GM18909 (cell line): ENCODE measurements around the gene PCSK1N.

Experiments
- ATAC-seq: cut with Tn5 transposase; IDR thresholded peaks from one replicate; pipeline ENCODE4 v1.9.1; 2021; ENCODE audit warnings: mild to moderate bottlenecking; ENCODE audit not compliant: unreplicated experiment, poor library complexity

PCSK1N gene

GRCh38 chrX:48792219-48792618 is 43.2 kb downstream of the PCSK1N start:
- ATAC-seq = no peak

- ATAC-seq = no peak
These were observed 44.2 kb downstream of the PCSK1N start for GRCh38 chrX:48791063-48791820.

GRCh38 chrX:48790477-48790876 is 44.9 kb downstream of the PCSK1N start:
- ATAC-seq = no peak

- no peak for ATAC-seq
These were observed 45.8 kb downstream of the PCSK1N start for GRCh38 chrX:48789366-48790220.

GRCh38 chrX:48787505-48788443 is 47.6 kb downstream of the PCSK1N start:
- ATAC-seq = no peak

DNA sequence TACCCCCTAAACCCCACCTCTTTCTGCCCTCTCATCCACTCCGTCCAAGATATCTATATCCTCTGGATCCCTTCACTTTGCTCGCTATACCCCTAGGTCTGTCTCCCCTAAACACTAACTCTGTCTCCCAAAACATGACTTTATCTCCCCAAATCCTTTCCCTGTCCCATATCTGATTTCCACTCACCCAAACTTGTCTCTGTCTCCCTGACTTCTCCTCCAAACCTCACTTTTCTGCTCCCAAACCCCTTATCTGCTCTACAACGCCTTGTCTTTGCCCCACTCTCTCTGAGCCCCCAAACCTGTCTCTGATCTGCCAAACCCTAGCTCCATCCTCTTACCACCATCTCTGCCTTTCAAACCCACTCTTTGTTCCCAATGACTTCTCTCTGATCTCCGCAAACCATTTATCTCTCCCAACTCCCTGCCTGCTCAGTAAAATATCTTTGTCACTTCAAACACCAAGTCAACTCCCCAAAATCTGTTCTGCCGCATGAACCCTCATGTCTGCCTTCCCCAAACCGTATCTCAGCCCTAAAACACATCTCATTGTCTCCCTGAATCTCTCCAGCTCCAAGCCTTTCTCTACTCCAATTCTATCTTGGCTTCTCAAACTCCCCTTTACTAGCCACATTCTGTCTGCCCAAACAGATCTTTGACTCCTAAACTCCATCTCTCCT is 48.4 kb downstream of the PCSK1N start:
- ATAC-seq = no peak

- ATAC-seq = no peak
These were observed 49.0 kb downstream of the PCSK1N start, which contains the start of gene GATA1 for GRCh38 chrX:48786341-48786800. GATA1 (plus strand) TSS chrX:48786590; CDS start chrX:48791110, 4,520 bp downstream.

DNA sequence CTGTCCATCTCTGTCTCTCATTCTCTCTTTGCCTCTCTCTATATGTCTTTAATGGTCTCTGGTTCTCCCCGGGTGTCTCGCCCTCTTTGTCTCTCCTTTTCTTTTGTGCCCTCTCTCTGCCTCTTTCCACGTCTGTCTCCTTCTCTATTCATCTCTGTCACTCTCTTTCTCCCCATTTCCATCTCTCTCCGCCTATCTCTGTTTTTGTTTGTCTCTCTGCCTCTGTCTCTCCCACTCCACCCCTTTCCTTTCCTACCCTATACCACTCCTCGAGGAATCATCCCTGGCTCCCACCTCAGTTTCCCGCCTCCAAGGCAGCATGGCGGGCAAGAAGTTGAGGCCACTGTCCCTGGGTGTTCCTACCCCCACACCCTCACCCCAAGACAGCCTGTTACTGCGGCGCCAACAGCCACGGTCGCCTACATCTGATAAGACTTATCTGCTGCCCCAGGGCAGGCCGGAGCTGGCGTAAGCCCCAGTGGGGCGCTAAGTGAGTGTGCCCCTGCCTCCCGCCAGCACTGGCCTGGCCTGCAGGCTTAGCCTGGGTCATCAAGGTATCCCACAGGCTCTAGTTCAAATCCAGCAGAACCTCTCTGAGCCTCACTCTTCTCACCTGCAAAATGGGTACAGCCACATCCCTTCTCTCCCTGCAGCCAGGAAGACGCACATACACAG is 49.7 kb downstream of the PCSK1N start:
- no peak for ATAC-seq

DNA sequence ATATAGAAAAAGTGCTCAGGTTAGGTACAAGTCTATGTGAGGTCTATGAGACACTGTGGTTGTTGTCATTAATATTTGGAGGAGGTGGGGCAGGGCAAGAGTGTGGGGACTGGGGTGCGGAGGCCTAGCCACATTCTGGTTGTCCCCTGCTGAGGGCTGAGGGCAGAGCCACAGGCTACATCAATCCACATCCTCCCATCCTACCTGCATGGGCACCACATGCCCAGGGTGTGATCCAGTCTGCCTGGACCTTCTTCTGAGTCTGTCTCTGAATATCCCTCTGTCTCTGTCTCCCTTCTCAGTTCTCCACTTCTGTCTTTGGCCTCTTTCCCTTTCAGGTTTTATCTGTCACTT is 50.2 kb downstream of the PCSK1N start:
- no peak for ATAC-seq

GRCh38 chrX:48784726-48785125 is 50.7 kb downstream of the PCSK1N start:
- ATAC-seq = no peak

DNA sequence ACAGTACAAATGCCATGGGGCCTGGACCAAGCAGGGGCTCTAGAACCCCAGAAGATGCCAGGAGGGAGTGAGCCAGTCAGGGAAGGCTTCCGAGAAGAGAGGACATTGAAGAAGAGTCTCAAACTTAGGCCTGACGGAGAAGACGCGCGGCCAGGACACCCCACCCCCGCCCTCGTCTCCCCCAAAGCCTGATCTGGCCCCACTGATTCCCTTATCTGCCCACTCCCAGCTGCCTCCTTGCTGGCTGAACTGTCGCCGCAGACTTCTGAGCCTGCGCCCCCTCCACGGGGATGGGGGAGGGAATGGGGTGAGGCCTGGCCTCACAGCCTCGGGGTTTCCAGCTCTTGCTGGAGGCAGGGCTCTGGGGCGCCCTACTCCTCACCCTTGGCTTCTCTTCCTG is 52.6 kb downstream of the PCSK1N start:
- no peak for ATAC-seq

DNA sequence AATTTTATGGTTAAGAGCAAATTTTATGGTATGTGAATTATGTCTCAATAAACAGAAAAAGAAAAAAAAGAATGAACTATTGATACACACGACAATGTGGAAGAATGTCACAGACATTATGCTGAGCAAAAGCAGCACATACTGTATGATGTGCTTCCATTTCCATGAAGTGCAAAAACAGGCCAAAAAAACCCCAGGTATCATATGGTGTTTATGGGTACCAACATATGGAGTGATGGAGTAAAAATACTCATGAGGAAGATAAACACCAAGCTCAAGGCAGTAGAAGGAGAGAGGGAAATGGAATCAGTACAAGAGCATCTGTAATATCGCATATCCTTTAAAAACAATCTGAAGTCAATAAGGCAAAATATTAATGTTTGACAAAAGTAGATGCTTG is 53.2 kb downstream of the PCSK1N start:
- ATAC-seq = no peak

GRCh38 chrX:48781705-48782104 is 53.7 kb downstream of the PCSK1N start:
- no peak for ATAC-seq
